ENCODE results near the gene PSMG2. TPM values are rescaled to one million over a fixed set of nuclear protein-coding genes. Genes with fewer than 3 reads are reported as not detected.
A peak's percentile ranks its signal among the peaks of the same experiment; 100 is the strongest.

PSMG2 gene
- total RNA-seq, result 100 to 1,000 TPM; 121 to 125 TPM

GRCh38 chr18:12702221-12703095 lies at the start of gene PSMG2, which contains the start of gene CEP76:
Gene PSMG2, plus strand, starts transcription at chr18:12703042. Its CDS starts 66 bp downstream, at chr18:12703108.
Gene CEP76, minus strand, starts transcription at chr18:12702723. Its CDS starts 175 bp downstream, at chr18:12702548.
- H3K27ac Mint-ChIP-seq, result peak within 1 kb of the TSS; percentile 98
- no peaks in the 10 kb centered on the region for H3K27me3 Mint-ChIP-seq
- no peaks in the 10 kb centered on the region for H3K9me3 Mint-ChIP-seq
- peak; percentile 87 for DNase-seq
- peaks cover 33% of the 10 kb centered on the region for H3K4me1 Mint-ChIP-seq
- H3K36me3 Mint-ChIP-seq, result peaks cover 28% of the 10 kb centered on the region
- H3K4me3 Mint-ChIP-seq, result peak within 1 kb of the TSS; percentile 100

- H3K27me3 Mint-ChIP-seq, result peaks cover 43% of the 10 kb centered on the region
- no peak overlapping the region for H3K27ac Mint-ChIP-seq
- no peaks in the 10 kb centered on the region for H3K36me3 Mint-ChIP-seq
- H3K9me3 Mint-ChIP-seq, result no peaks in the 10 kb centered on the region
- H3K4me1 Mint-ChIP-seq, result peaks cover 20% of the 10 kb centered on the region
- no peak for DNase-seq
- no peak overlapping the region for H3K4me3 Mint-ChIP-seq
Measured at GRCh38 chr18:12654971-12655370, 47.9 kb upstream of the PSMG2 start.

GRCh38 chr18:12656605-12656937 lies 46.3 kb upstream of the PSMG2 start:
- DNase-seq, result no peak
- H3K36me3 Mint-ChIP-seq, result no peaks in the 10 kb centered on the region
- H3K4me1 Mint-ChIP-seq, result peaks cover 20% of the 10 kb centered on the region
- peaks cover 37% of the 10 kb centered on the region for H3K27me3 Mint-ChIP-seq
- H3K27ac Mint-ChIP-seq, result no peak overlapping the region
- no peaks in the 10 kb centered on the region for H3K9me3 Mint-ChIP-seq
- H3K4me3 Mint-ChIP-seq, result peak overlapping the region; percentile 80

GRCh38 chr18:12656938-12657683 lies 45.7 kb upstream of the PSMG2 start:
- H3K36me3 Mint-ChIP-seq, result no peaks in the 10 kb centered on the region
- no peak overlapping the region for H3K27ac Mint-ChIP-seq
- H3K9me3 Mint-ChIP-seq, result no peaks in the 10 kb centered on the region
- peak overlapping the region; percentile 80 for H3K4me3 Mint-ChIP-seq
- peaks cover 20% of the 10 kb centered on the region for H3K4me1 Mint-ChIP-seq
- peak; percentile 42 for DNase-seq
- peaks cover 35% of the 10 kb centered on the region for H3K27me3 Mint-ChIP-seq

DNA sequence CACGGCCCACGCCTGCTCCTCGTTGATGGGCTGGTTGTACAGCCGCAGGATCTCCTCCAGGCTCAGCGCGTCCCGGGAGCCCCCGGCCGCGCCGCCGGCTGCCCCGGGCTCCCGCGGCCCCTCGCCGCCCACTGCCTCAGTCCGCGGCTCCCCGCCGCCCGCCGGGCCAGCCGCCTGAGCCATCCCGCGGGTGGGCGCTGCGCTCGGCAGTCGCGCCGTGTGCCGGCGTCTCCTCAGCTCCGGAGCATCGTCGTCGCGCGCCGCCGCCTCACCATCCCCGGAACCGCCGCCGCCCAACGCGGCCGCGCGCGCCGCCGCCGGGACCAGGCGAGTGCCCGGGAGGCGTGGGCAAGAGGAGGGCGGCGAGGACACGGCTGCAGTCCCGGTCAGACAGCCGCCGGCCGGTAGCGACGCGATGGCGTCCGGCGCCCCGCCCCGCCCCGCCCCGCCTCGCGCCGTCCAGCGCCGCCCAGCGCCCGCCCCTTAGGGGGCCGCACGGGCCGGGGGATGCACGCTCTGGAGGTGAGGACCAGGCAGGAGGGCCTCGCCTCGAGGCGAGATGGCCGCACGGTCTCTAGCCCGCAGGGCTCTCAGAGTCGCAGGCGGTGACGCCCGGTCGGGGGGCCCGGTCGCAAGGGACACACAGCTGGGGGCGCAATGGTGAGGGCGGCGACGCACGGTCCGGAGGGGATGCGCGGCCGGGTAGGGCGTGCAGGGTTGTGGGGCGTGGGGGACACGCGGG lies 45.0 kb upstream of the PSMG2 start, which contains the start of gene SPIRE1:
Gene SPIRE1, minus strand, starts transcription at position 424 of the 742 bp plus-strand sequence. Its CDS starts 241 bp downstream, at position 183.
- Mint-ChIP-seq H3K27ac (no peak within 1 kb of the TSS), H3K9me3 (no peaks in the 10 kb centered on the region), H3K36me3 (no peaks in the 10 kb centered on the region), H3K4me1 (peaks cover 19% of the 10 kb centered on the region), H3K27me3 (peaks cover 35% of the 10 kb centered on the region), H3K4me3 (peak within 1 kb of the TSS; percentile 81)
- peak; percentile 50 for DNase-seq

- Mint-ChIP-seq H3K36me3 (no peaks in the 10 kb centered on the region), H3K9me3 (no peaks in the 10 kb centered on the region), H3K27ac (no peak overlapping the region), H3K4me1 (peaks cover 17% of the 10 kb centered on the region), H3K4me3 (peak overlapping the region; percentile 81), H3K27me3 (peaks cover 31% of the 10 kb centered on the region)
- no peak for DNase-seq
Measured at GRCh38 chr18:12658426-12659138, 44.3 kb upstream of the PSMG2 start.

- H3K36me3 Mint-ChIP-seq, result no peaks in the 10 kb centered on the region
- H3K9me3 Mint-ChIP-seq, result no peaks in the 10 kb centered on the region
- H3K27ac Mint-ChIP-seq, result no peak overlapping the region
- H3K4me3 Mint-ChIP-seq, result no peak overlapping the region
- peaks cover 25% of the 10 kb centered on the region for H3K27me3 Mint-ChIP-seq
- DNase-seq, result peak; percentile 26
- peaks cover 17% of the 10 kb centered on the region for H3K4me1 Mint-ChIP-seq
Measured at GRCh38 chr18:12659904-12660605, 42.8 kb upstream of the PSMG2 start.

- no peak for DNase-seq
- Mint-ChIP-seq H3K27ac (no peak overlapping the region), H3K27me3 (no peaks in the 10 kb centered on the region), H3K4me1 (peaks cover 4% of the 10 kb centered on the region), H3K36me3 (peaks cover 4% of the 10 kb centered on the region), H3K4me3 (no peak overlapping the region), H3K9me3 (no peaks in the 10 kb centered on the region)
Measured at GRCh38 chr18:12668041-12668440, 34.8 kb upstream of the PSMG2 start.

- H3K4me3 Mint-ChIP-seq, result no peak overlapping the region
Measured at GRCh38 chr18:12679183-12679786, 23.6 kb upstream of the PSMG2 start.

DNA sequence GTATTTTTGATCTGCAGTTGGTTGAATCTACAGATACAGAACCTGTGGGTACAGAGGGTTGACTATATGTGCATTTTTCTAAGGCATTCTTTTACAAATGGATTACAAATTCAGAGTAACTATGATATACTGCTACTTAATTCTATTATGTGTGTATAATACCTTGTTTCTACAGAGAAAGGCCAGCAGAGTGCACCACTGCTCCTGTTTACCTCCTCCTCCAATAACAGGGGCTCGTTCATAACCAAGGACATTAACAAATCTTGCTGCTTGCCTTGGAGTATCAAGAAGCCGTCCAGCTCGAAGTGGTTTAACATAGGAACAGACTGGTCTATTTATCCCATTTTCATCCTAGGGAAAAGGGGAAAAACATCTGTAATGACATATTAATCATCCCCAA lies 16.7 kb upstream of the PSMG2 start:
- Mint-ChIP-seq H3K9me3 (no peaks in the 10 kb centered on the region), H3K4me3 (no peak overlapping the region), H3K27ac (no peak overlapping the region), H3K27me3 (no peaks in the 10 kb centered on the region), H3K36me3 (no peaks in the 10 kb centered on the region), H3K4me1 (peaks cover 2% of the 10 kb centered on the region)
- DNase-seq, result no peak

More at GRCh38 chr18:12679183-12679786, 23.6 kb upstream of the PSMG2 start:
- Mint-ChIP-seq H3K27me3 (no peaks in the 10 kb centered on the region), H3K27ac (peak overlapping the region; percentile 56), H3K4me1 (peaks cover 4% of the 10 kb centered on the region), H3K36me3 (peaks cover 7% of the 10 kb centered on the region), H3K9me3 (no peaks in the 10 kb centered on the region)
- DNase-seq, result no peak

DNA sequence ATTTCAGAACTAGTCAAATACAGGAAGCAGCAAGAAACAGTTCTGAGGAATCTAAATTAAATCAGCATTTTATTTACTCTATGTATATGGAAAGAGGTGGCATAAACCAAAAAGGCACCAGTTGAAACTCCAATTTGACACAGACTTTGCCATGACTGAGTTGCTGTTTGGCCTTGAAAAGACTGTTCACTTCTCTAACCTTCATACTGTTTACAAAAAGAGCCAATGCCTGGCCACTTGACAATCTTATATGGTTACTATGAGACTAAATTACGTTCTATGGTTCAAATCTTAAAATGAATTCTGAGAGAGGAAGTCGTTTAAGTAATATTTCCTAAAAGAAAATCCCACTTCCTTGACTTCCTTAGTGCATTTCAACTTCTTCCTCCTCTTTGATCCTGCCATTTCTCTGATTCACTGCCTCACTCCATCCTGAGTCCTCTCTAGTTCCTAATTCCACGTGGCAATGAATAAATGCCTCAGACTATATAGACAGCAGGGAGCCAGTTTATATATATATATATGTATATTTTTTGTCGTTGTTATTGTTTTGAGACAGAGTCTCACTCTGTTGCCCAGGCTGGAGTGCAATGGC lies 13.5 kb upstream of the PSMG2 start:
- no peak for DNase-seq
- Mint-ChIP-seq H3K4me1 (peaks cover 14% of the 10 kb centered on the region), H3K36me3 (peaks cover 9% of the 10 kb centered on the region), H3K4me3 (no peak overlapping the region), H3K27me3 (no peaks in the 10 kb centered on the region), H3K27ac (no peak overlapping the region), H3K9me3 (no peaks in the 10 kb centered on the region)

- peaks cover 9% of the 10 kb centered on the region for H3K36me3 Mint-ChIP-seq
- H3K27me3 Mint-ChIP-seq, result no peaks in the 10 kb centered on the region
- H3K4me3 Mint-ChIP-seq, result no peak overlapping the region
- no peaks in the 10 kb centered on the region for H3K9me3 Mint-ChIP-seq
- H3K4me1 Mint-ChIP-seq, result peaks cover 14% of the 10 kb centered on the region
- DNase-seq, result no peak
- no peak overlapping the region for H3K27ac Mint-ChIP-seq
Measured at GRCh38 chr18:12692206-12692605, 10.6 kb upstream of the PSMG2 start.

GRCh38 chr18:12694032-12694431 lies 8.8 kb upstream of the PSMG2 start:
- H3K4me1 Mint-ChIP-seq, result peaks cover 14% of the 10 kb centered on the region
- no peak for DNase-seq
- H3K36me3 Mint-ChIP-seq, result peaks cover 15% of the 10 kb centered on the region
- H3K27me3 Mint-ChIP-seq, result no peaks in the 10 kb centered on the region
- H3K9me3 Mint-ChIP-seq, result no peaks in the 10 kb centered on the region
- no peak overlapping the region for H3K27ac Mint-ChIP-seq
- no peak overlapping the region for H3K4me3 Mint-ChIP-seq
